Heart right ventricle (tissue), 16 donors: ENCODE results near the gene SLC46A2. TPM values are rescaled to one million over a fixed set of nuclear protein-coding genes. Genes with fewer than 3 reads are reported as not detected.

ENCODE experiments used
- ATAC-seq, 8 donors: fragments of 200-7000 bp; cut with Tn5 transposase; one replicate each; pipeline ENCODE4 v1.9.1; 2020; ENCODE audit warnings: mild to moderate bottlenecking in 8 of 8, moderate library complexity in 8 of 8, moderate number of reproducible peaks in 1 of 8
- DNase-seq, 2 donors: peaks; one replicate each; pipeline ENCODE4 v3.0.0-alpha.2; 2020
- H3K27ac ChIP-seq, 10 donors: fragments of 200-600 bp; sonication (generic) in 2 of 10; one replicate each; pipeline versions ENCODE4 v1.5.0 to v1.8.0; 2020 to 2022; ENCODE audit warnings: mild to moderate bottlenecking in 3 of 10
- H3K27me3 ChIP-seq, 7 donors: fragments of 200-600 bp; one replicate each; pipeline ENCODE4 v1.8.0; 2021 to 2022; ENCODE audit warnings: mild to moderate bottlenecking in 2 of 7
- H3K36me3 ChIP-seq, 9 donors: fragments of 200-600 bp; sonication (generic) in 1 of 9; one replicate each; pipeline versions ENCODE4 v1.5.0 to v1.8.0; 2020 to 2022; ENCODE audit warnings: mild to moderate bottlenecking in 2 of 9
- H3K4me1 ChIP-seq, 9 donors: fragments of 200-600 bp; sonication (generic) in 1 of 9; one replicate each; pipeline versions ENCODE4 v1.5.0 to v1.8.0; 2020 to 2022; ENCODE audit warnings: mild to moderate bottlenecking in 4 of 9
- H3K4me3 ChIP-seq, 10 donors: fragments of 200-600 bp; sonication (generic) in 2 of 10; one replicate each; pipeline versions ENCODE4 v1.5.0 to v1.8.0; 2020 to 2022; ENCODE audit warnings: mild to moderate bottlenecking in 7 of 10, moderate library complexity in 2 of 10
- H3K9me3 ChIP-seq, 11 donors: fragments of 200-600 bp in 10 of 11; sonication (generic) in 2 of 11; one replicate each; pipeline versions ENCODE4 v1.5.0 to v1.8.0; 2013 to 2022; ENCODE audit warnings: mild to moderate bottlenecking in 2 of 11, control low read depth in 1 of 11, moderate library complexity in 1 of 11
- WGBS, 2 donors: extraction: QIAGEN DNeasy Blood & Tissue Kit; methylation state at CpG; one replicate each; pipeline ENCODE4 v1.1.7; 2013; ENCODE audit warnings: inconsistent platforms in 1 of 2; 5-methylcytosine and 5-hydroxymethylcytosine counted together
- intact Hi-C, 10 donors: fragments of 100-400 bp; cut with DNase I; formaldehyde crosslinking; loops; one replicate each; pipeline versions ENCODE4 v1.11.1 to v1.14.2; 2022
- polyA plus RNA-seq, 2 donors: library from polyadenylated mRNA; stranded (reverse); fragments of 200-250 nt; gene quantifications; one replicate each; pipeline ENCODE4 v1.2.3, GENCODE V29; 2013
- total RNA-seq, 10 donors: library from RNA; stranded (reverse); fragmentation: NEBNext Ultra II Directional in 3 of 10; extraction: Animal tissue kit (Norgen Biotek cat#: 25700) in 3 of 10; gene quantifications; one replicate each; pipeline versions ENCODE4 v1.2.1 to v1.2.4, GENCODE V29; 2021 to 2023
- TF ChIP-seq, protein P1 (sequence below), 9 donors: fragments of 200-600 bp; sonication (generic) in 2 of 9; IDR thresholded peaks; one replicate each; pipeline versions ENCODE4 v1.5.0 to v1.8.0; 2021 to 2022; ENCODE audit warnings: antibody characterized with exemption in 9 of 9, mild to moderate bottlenecking in 5 of 9, moderate library complexity in 1 of 9
- donor health status: Arrhythmogenic right ventricular cardiomyopathy.
- donor health status: ischemic (EF 13 %, LVEDD 7.1; RV severe dilation, severe dysfunction).
- donor health status: healthy with polysubstance abuse.
- donor health status: DM: no; HTN: yes; CAD: no.
- donor health status: DM: no; HTN: no; CAD: no.
- donor health status: ischemic (EF 25% LVEDD 6.9; RV normal size, moderate dysfunction).
- donor health status: ischemic (EF 25% LVEDD 5.7; RV mildly dilated, moderate dysfunction).
- donor health status: healthy.
- donor health status: DM: yes; HTN: yes; CAD: no.
- donor health status: Ischemic cardiomyopathy.
- donor health status: ischemic (EF 35%, LVEDD 5.7; RV mildly dilated, moderate dysfunction).
- donor health status: nonischemic (EF 11% LVEDD 7.7; RV severe dilation, severe dysfunction).
- donor health status: DM: yes; HTN: yes; CAD: no.
- donor health status: PGD.
- donor health status: ischemic (EF 29% LVEDD 5.4; RV normal size, mild dysfunction).
- donor health status: nonischemic (EF 23%, LVEDD 6.1; RV moderate dilation, normal function).

The SLC46A2 gene
- total and polyA plus RNA-seq, 12 donors, result 0.06 to 0.42 (median 0.15) TPM; not detected in 9

DNA sequence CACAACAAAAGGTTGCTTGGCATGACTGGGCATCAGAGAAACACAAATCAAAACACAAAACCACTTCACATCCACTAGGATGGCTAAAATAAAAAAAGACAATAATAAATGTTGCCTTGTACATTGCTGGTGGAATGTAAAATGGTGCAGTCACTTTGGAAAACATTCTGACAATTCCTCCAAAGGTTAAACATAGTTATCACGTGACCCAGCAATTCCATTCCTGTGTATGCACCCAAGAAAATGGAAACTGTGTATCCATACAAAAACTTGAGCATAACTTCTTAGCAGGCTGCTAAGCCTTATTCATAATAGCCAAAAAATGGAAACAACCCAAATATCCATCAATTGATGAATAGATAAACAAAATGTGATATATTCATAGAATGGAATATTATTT is 10.2 kb upstream of the SLC46A2 start:
- no peak overlapping the region for H3K4me3 ChIP-seq
- WGBS, 2 donors, result 60 to 64% methylated on average over 1 of the region's 1 CpG
- peaks cover 0 to 8% (median 0%) of the 10 kb centered on the region in 7 donors for H3K27me3 ChIP-seq
- H3K36me3 ChIP-seq, result no peaks in the 10 kb centered on the region
- TF ChIP-seq, protein P1, sequence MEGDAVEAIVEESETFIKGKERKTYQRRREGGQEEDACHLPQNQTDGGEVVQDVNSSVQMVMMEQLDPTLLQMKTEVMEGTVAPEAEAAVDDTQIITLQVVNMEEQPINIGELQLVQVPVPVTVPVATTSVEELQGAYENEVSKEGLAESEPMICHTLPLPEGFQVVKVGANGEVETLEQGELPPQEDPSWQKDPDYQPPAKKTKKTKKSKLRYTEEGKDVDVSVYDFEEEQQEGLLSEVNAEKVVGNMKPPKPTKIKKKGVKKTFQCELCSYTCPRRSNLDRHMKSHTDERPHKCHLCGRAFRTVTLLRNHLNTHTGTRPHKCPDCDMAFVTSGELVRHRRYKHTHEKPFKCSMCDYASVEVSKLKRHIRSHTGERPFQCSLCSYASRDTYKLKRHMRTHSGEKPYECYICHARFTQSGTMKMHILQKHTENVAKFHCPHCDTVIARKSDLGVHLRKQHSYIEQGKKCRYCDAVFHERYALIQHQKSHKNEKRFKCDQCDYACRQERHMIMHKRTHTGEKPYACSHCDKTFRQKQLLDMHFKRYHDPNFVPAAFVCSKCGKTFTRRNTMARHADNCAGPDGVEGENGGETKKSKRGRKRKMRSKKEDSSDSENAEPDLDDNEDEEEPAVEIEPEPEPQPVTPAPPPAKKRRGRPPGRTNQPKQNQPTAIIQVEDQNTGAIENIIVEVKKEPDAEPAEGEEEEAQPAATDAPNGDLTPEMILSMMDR (IDR thresholded peaks at IDR 0.05), result no peak
- H3K27ac ChIP-seq, result no peak overlapping the region
- no peak for ATAC-seq
- no peaks in the 10 kb centered on the region for H3K9me3 ChIP-seq
- H3K4me1 ChIP-seq, result peaks cover 0 to 31% (median 0%) of the 10 kb centered on the region in 9 donors
- no peak for DNase-seq
- intact Hi-C loops, result loop anchor here in 4 of 10 donors (5.0 to 10.0 kb wide), 2 partner anchors 56 to 59 kb away; no protein-coding TSS in a partner anchor

- DNase-seq (no peak), ATAC-seq (no peak)
- Histone ChIP-seq H3K36me3 (no peaks in the 10 kb centered on the region), H3K27me3 (peaks cover 0 to 8% (median 0%) of the 10 kb centered on the region in 7 donors), H3K27ac (no peak overlapping the region), H3K4me3 (no peak overlapping the region), H3K4me1 (peaks cover 0 to 31% (median 0%) of the 10 kb centered on the region in 9 donors), H3K9me3 (no peaks in the 10 kb centered on the region)
- intact Hi-C loops, result loop anchor here in 4 of 10 donors (5.0 to 10.0 kb wide), 2 partner anchors 56 to 58 kb away; no protein-coding TSS in a partner anchor
- WGBS, 2 donors, result 71 to 83% methylated on average over 4 of the region's 4 CpGs
- TF ChIP-seq, protein P1 (IDR thresholded peaks at IDR 0.05), result no peak
Measured at GRCh38 chr9:112900488-112900887, 9.8 kb upstream of the SLC46A2 start.

DNA sequence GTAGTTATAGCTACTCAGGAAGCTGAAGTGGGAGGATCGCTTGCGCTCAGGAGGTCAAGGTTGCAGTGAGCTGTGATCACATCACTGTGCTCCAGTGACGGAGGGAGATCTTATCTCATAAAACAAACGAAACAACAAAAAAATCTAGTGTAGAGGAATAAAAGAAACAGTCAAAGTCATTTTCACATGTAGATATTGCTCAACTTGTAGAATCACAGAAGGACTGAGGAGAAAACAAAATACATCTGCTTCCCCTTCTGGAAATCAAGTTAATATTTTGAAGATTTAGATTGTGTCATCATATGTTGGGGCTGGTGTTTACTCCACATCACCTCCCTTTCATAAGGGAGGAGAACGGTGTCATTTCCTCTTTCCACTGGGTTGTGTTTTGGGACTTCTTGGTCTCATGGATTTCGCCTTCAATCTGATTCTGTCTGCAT is 8.2 kb upstream of the SLC46A2 start:
- peaks cover 0 to 44% (median 0%) of the 10 kb centered on the region in 9 donors for H3K4me1 ChIP-seq
- TF ChIP-seq, protein P1 (IDR thresholded peaks at IDR 0.05), result no peak
- no peak for DNase-seq
- peaks cover 0 to 8% (median 0%) of the 10 kb centered on the region in 7 donors for H3K27me3 ChIP-seq
- H3K9me3 ChIP-seq, result no peaks in the 10 kb centered on the region
- peak overlapping the region in 1 of 10 donors; percentile 33 for H3K27ac ChIP-seq
- 52% methylated on average over 6 of the region's 6 CpGs for WGBS, 2 donors
- no peaks in the 10 kb centered on the region for H3K36me3 ChIP-seq
- intact Hi-C loops, result loop anchor here in 1 of 10 donors (10.0 kb wide), 1 partner anchor 54 kb away; no protein-coding TSS in a partner anchor
- no peak for ATAC-seq
- H3K4me3 ChIP-seq, result no peak overlapping the region

- 48 to 59% methylated on average over 3 of the region's 3 CpGs for WGBS, 2 donors
- Histone ChIP-seq H3K36me3 (no peaks in the 10 kb centered on the region), H3K9me3 (no peaks in the 10 kb centered on the region), H3K27ac (no peak overlapping the region), H3K4me1 (peaks cover 0 to 53% (median 0%) of the 10 kb centered on the region in 9 donors), H3K27me3 (peaks cover 0 to 14% (median 3%) of the 10 kb centered on the region in 7 donors), H3K4me3 (no peak overlapping the region)
- TF ChIP-seq, protein P1 (IDR thresholded peaks at IDR 0.05), result no peak
- intact Hi-C loops, result loop anchor here in 1 of 10 donors (10.0 kb wide), 1 partner anchor 51 kb away; no protein-coding TSS in a partner anchor
- no peak for DNase-seq
- ATAC-seq, result no peak
Measured at GRCh38 chr9:112896131-112896530, 5.5 kb upstream of the SLC46A2 start.
